AG09309 (cell line): Measurements from ENCODE around the gene GSTA1.
"Not testable (repeated sequence)": the region's sequence is repeated elsewhere in the genome, so short reads cannot be mapped to it uniquely, and the experiment has no call there.

Source experiments
- DNase-seq: peaks from one replicate; pipeline ENCODE4 v3.0.0-alpha.2; 2010; ENCODE audit warnings: low read depth
- H3K4me3 ChIP-seq: 2 replicates; pipeline ENCODE4 v1.5.1; 2011; ENCODE audit warnings: mild to moderate bottlenecking, low read depth, low read length, moderate library complexity; ENCODE audit not compliant: control insufficient read depth
- CTCF ChIP-seq: IDR thresholded peaks from 2 replicates; pipeline ENCODE4 v1.5.1; 2011; ENCODE audit warnings: mild to moderate bottlenecking, low read depth, low read length, inconsistent platforms; ENCODE audit not compliant: insufficient read depth, control insufficient read depth; ENCODE audit errors: missing control alignments

GSTA1 gene

GRCh38 chr6:52761673-52762491, 41.7 kb downstream of the GSTA1 start:
- DNase-seq, H3K4me3 ChIP-seq: not testable (repeated sequence)

- TF ChIP-seq CTCF, result no peak
- DNase-seq, result no peak
- no peak overlapping the region for H3K4me3 ChIP-seq
Observed at GRCh38 chr6:52760105-52760765, 43.4 kb downstream of the GSTA1 start.

GRCh38 chr6:52759085-52759484, 44.5 kb downstream of the GSTA1 start:
- DNase-seq, result no peak
- TF ChIP-seq CTCF, result no peak
- H3K4me3 ChIP-seq, result no peak overlapping the region

GRCh38 chr6:52757651-52758338, 45.8 kb downstream of the GSTA1 start:
- not testable (repeated sequence) for H3K4me3 ChIP-seq
- DNase-seq, result peak; percentile 43

- H3K4me3 ChIP-seq, result no peak overlapping the region
- no peak for DNase-seq
- no peak for TF ChIP-seq CTCF
Observed at GRCh38 chr6:52754443-52754842, 49.2 kb downstream of the GSTA1 start.

- not testable (repeated sequence) for H3K4me3 ChIP-seq, DNase-seq
Observed at GRCh38 chr6:52753137-52753536, 50.5 kb downstream of the GSTA1 start.

- TF ChIP-seq CTCF, result no peak
- H3K4me3 ChIP-seq, result no peak overlapping the region
- no peak for DNase-seq
Observed at GRCh38 chr6:52752310-52752709, 51.3 kb downstream of the GSTA1 start.

- no peak overlapping the region for H3K4me3 ChIP-seq
- DNase-seq, result no peak
- no peak for TF ChIP-seq CTCF
Observed at GRCh38 chr6:52749556-52750152, 54.0 kb downstream of the GSTA1 start.

- not testable (repeated sequence) for DNase-seq, H3K4me3 ChIP-seq
Observed at GRCh38 chr6:52747301-52747700, 56.3 kb downstream of the GSTA1 start.
